Measurements from ENCODE around the gene SHFL. TPM values are rescaled to one million over a fixed set of nuclear protein-coding genes. Genes with fewer than 3 reads are reported as not detected.
A peak's percentile ranks its signal among the peaks of the same experiment; 100 is the strongest.

Gene SHFL
- total and polyA plus RNA-seq, 2 of the 4 experiments (the other 2 are of a cell fraction): 9.0 to 32.1 TPM

- no peaks in the 10 kb centered on the region for H3K9me1 ChIP-seq (ENCODE audit: insufficient read depth, low read length)
- no peak within 1 kb of the TSS for H3K23ac ChIP-seq (ENCODE audit: low read depth, low read length)
- no peak within 1 kb of the TSS for H2BK20ac ChIP-seq (ENCODE audit: low read depth, low read length)
- BruUV-seq (replicated peaks): no TSS peak
- H3K14ac ChIP-seq (replicated peaks; ENCODE audit: low read depth, low read length): no peak within 1 kb of the TSS
- no peak within 1 kb of the TSS for H3K27ac ChIP-seq (ENCODE audit: insufficient read depth, low read length)
- CTCF ChIA-PET: no interaction called here
- peak within 1 kb of the TSS; percentile 76 for H2AK9ac ChIP-seq (replicated peaks; ENCODE audit: low read depth, low read length, poor library complexity)
- dilution Hi-C loops (cut with HindIII; ENCODE audit: low sequenced_read_pairs, unreplicated experiment) (no loop called here), intact Hi-C loops (cut with micrococcal nuclease) (no loop called here), in situ Hi-C loops (cut with MboI; ENCODE audit: low sequenced_read_pairs) (no loop called here)
- H4K20me1 ChIP-seq (ENCODE audit: insufficient read depth, low read length): peaks cover 19% of the 10 kb centered on the region
- H3K36me3 ChIP-seq (ENCODE audit: control insufficient read depth, insufficient read depth, low read length): peaks cover 60% of the 10 kb centered on the region
- POLR2A ChIA-PET (ENCODE audit: unreplicated experiment): no interaction called here
- ATAC-seq (ENCODE audit: low read depth) (no peak), DNase-seq (no peak)
- peak within 1 kb of the TSS; percentile 14 for H2BK5ac ChIP-seq (ENCODE audit: low read depth, low read length, poor library complexity, severe bottlenecking)
- whole genome bisulfite sequencing, 2 experiments (ENCODE audit: extremely low coverage in 2 of 2, insufficient read length in 1 of 2): 60% methylated on average over 1 of the region's 8 CpGs; no CpG with 5 or more reads in 1 of the 2 experiments
- H2BK15ac ChIP-seq (ENCODE audit: low read depth, low read length): no peak within 1 kb of the TSS
- H2BK120ac ChIP-seq (ENCODE audit: low read depth, low read length): no peak within 1 kb of the TSS
- peaks cover 16 to 43% of the 10 kb centered on the region in 2 experiments for H3K79me1 ChIP-seq (ENCODE audit: low read depth in 1 of 2, low read length in 2 of 2)
- H3K18ac ChIP-seq (ENCODE audit: low read depth, low read length): no peak within 1 kb of the TSS
- H2AK5ac ChIP-seq (ENCODE audit: low read depth, low read length): no peak within 1 kb of the TSS
- H3K4me3 ChIP-seq (ENCODE audit: insufficient read depth, low read depth, low read length): no peak within 1 kb of the TSS
- no peak within 1 kb of the TSS for H3K9ac ChIP-seq (ENCODE audit: low read depth, low read length)
- H3K9me3 ChIP-seq (ENCODE audit: control insufficient read depth, insufficient read depth, low read length): no peaks in the 10 kb centered on the region
- H4K91ac ChIP-seq (ENCODE audit: insufficient read depth, low read depth, low read length): no peak within 1 kb of the TSS
- H2AFZ ChIP-seq (replicated peaks; ENCODE audit: low read length, poor library complexity): peak within 1 kb of the TSS; percentile 32
- H4K8ac ChIP-seq (ENCODE audit: low read depth in 2 of 2, low read length in 2 of 2): peak within 1 kb of the TSS in 1 of 2 experiments; percentile 33; a peak in 1 of 4 replicates
- H3K4ac ChIP-seq (ENCODE audit: low read depth, low read length): no peak within 1 kb of the TSS
- no peak within 1 kb of the TSS for H3K56ac ChIP-seq (ENCODE audit: extremely low read depth, insufficient read depth, low read length)
- H3K27me3 ChIP-seq (ENCODE audit: control insufficient read depth, insufficient read depth, low read length): no peaks in the 10 kb centered on the region
- no peak within 1 kb of the TSS for H3K4me2 ChIP-seq (ENCODE audit: low read depth, low read length)
- H4K5ac ChIP-seq (ENCODE audit: low read depth, low read length): no peak within 1 kb of the TSS
- peaks cover 2% of the 10 kb centered on the region for H3K4me1 ChIP-seq (ENCODE audit: control insufficient read depth, insufficient read depth, low read length)
- TF ChIP-seq CHD1 (IDR thresholded peaks at IDR 0.05; ENCODE audit: low read depth, low read length) (no peak), MXI1 (IDR thresholded peaks at IDR 0.05; ENCODE audit: borderline replicate concordance, low read depth, low read length) (no peak), CTCF (conservative IDR thresholded peaks at IDR 0.05; ENCODE audit: low read depth, low read length) (no peak), RAD21 (IDR thresholded peaks at IDR 0.05; ENCODE audit: low read length) (no peak), RFX5 (IDR thresholded peaks at IDR 0.05; ENCODE audit: low read depth, low read length) (no peak), ELK1 (IDR thresholded peaks at IDR 0.05; ENCODE audit: borderline replicate concordance, low read depth, low read length) (no peak), SMC3 (IDR thresholded peaks at IDR 0.05; ENCODE audit: low read depth, low read length) (no peak), MAZ (IDR thresholded peaks at IDR 0.05; ENCODE audit: borderline replicate concordance, low read depth, low read length) (no peak), BHLHE40 (IDR thresholded peaks at IDR 0.05; ENCODE audit: low read depth, low read length) (no peak), USF2 (IDR thresholded peaks at IDR 0.05; ENCODE audit: low read depth, low read length) (no peak), FOS (IDR thresholded peaks at IDR 0.05; ENCODE audit: low read depth, low read length) (no peak), MAFK (IDR thresholded peaks at IDR 0.05; ENCODE audit: low read depth, low read length) (no peak)
Observed at GRCh38 chr19:10111405-10111811, 25.3 kb downstream of the SHFL start, which contains the start of gene P2RY11. Gene P2RY11 (plus strand): TSS chr19:10111693. CDS start chr19:10111722, 29 bp downstream.

Data from IMR-90 (cell line).